K562 (cell line): Measurements from ENCODE around the gene RNF223. TPM values are rescaled to one million over a fixed set of nuclear protein-coding genes. Genes with fewer than 3 reads are reported as not detected.

ENCODE experiments used
- polyA plus RNA-seq, 8 experiments: library from polyadenylated mRNA; depleted of rRNA in 4 of 8; stranded (reverse) in 5 of 8; unstranded in 3 of 8; fragments of >200 nt; fragmentation: Nextera tagmentation in 2 of 8; fragmentation: Illumina TruSeq in 1 of 8; extraction: Ambion mirVana in 2 of 8; extraction: Trizol in 1 of 8; gene quantifications; 2 replicates each; pipeline versions ENCODE4 v1.2.1 to v1.2.3, GENCODE V29; 2011 to 2014; ENCODE audit warnings: inconsistent platforms in 1 of 8, missing spikeins in 1 of 8
- total RNA-seq, 7 experiments: library from RNA; depleted of rRNA in 6 of 7; stranded (reverse); fragments of >200 nt in 6 of 7; fragmentation: Illumina TruSeq in 2 of 7; extraction: Trizol in 2 of 7; gene quantifications; 2 replicates each; pipeline versions ENCODE4 v1.2.1 to v1.2.3, GENCODE V29; 2011 to 2021; ENCODE audit warnings: low replicate concordance in 1 of 7

Gene RNF223
- total and polyA plus RNA-seq, 9 of the 15 experiments (the other 6 are each of a cell fraction or from before 2014, with no cell fraction given): 0.04 to 0.32 TPM; not detected in 7

Other genes with a start within 250 kb of the RNF223 start
Only the 7 nearest of the 19 such genes appear.
- 0.09 and 0.69 TPM in 2 replicates for gene PLEKHN1, start 107.8 kb downstream of the RNF223 start, total RNA-seq (2014; rRNA removed)
- gene PLEKHN1, start 107.8 kb downstream of the RNF223 start, total RNA-seq (2014; rRNA removed; fragmentation: Illumina TruSeq; extraction: Trizol): 0.07 TPM in 1 of 2 replicates, not detected in the other
- 0.11 and 0.18 TPM in 2 replicates for gene PLEKHN1, start 107.8 kb downstream of the RNF223 start, total RNA-seq (2015; rRNA removed; fragmentation: Illumina TruSeq; extraction: Trizol)
- 1.2 and 1.5 TPM in 2 replicates for gene PLEKHN1, start 107.8 kb downstream of the RNF223 start, total RNA-seq (2021)
- gene PLEKHN1, start 107.8 kb downstream of the RNF223 start, polyA plus RNA-seq (2011; rRNA removed): 0.13 and 0.34 TPM in 2 replicates
- 0.13 and 0.69 TPM in 2 replicates for gene PLEKHN1, start 107.8 kb downstream of the RNF223 start, polyA plus RNA-seq (2014; fragmentation: Illumina TruSeq; extraction: Trizol)
- not detected for gene PLEKHN1, start 107.8 kb downstream of the RNF223 start, polyA plus RNA-seq (2014; fragmentation: Nextera tagmentation; extraction: Ambion mirVana)
- 0.52 and 0.80 TPM in 2 replicates for gene PLEKHN1, start 107.8 kb downstream of the RNF223 start, polyA plus RNA-seq (2014; rRNA removed)
- gene PERM1, start 92.2 kb downstream of the RNF223 start, total RNA-seq (2014; rRNA removed): not detected in 2 replicates
- not detected in 2 replicates for gene PERM1, start 92.2 kb downstream of the RNF223 start, total RNA-seq (2014; rRNA removed; fragmentation: Illumina TruSeq; extraction: Trizol)
- not detected in 2 replicates for gene PERM1, start 92.2 kb downstream of the RNF223 start, total RNA-seq (2015; rRNA removed; fragmentation: Illumina TruSeq; extraction: Trizol)
- gene PERM1, start 92.2 kb downstream of the RNF223 start, total RNA-seq (2021): not detected in 2 replicates
- 0.04 TPM in 1 of 2 replicates, not detected in the other for gene PERM1, start 92.2 kb downstream of the RNF223 start, polyA plus RNA-seq (2011; rRNA removed)
- gene PERM1, start 92.2 kb downstream of the RNF223 start, polyA plus RNA-seq (2014; fragmentation: Illumina TruSeq; extraction: Trizol): not detected in 2 replicates
- not detected for gene PERM1, start 92.2 kb downstream of the RNF223 start, polyA plus RNA-seq (2014; fragmentation: Nextera tagmentation; extraction: Ambion mirVana)
- not detected in 2 replicates for gene PERM1, start 92.2 kb downstream of the RNF223 start, polyA plus RNA-seq (2014; rRNA removed)
- 41.4 and 49.2 TPM in 2 replicates for gene HES4, start 74.2 kb downstream of the RNF223 start, total RNA-seq (2014; rRNA removed)
- 0.25 TPM in 1 of 2 replicates, not detected in the other for gene HES4, start 74.2 kb downstream of the RNF223 start, total RNA-seq (2014; rRNA removed; fragmentation: Illumina TruSeq; extraction: Trizol)
- 1.9 TPM in 2 replicates for gene HES4, start 74.2 kb downstream of the RNF223 start, total RNA-seq (2015; rRNA removed; fragmentation: Illumina TruSeq; extraction: Trizol)
- gene HES4, start 74.2 kb downstream of the RNF223 start, total RNA-seq (2021): 40.5 and 44.3 TPM in 2 replicates
- gene HES4, start 74.2 kb downstream of the RNF223 start, polyA plus RNA-seq (2011; rRNA removed): 5.3 and 10.4 TPM in 2 replicates
- gene HES4, start 74.2 kb downstream of the RNF223 start, polyA plus RNA-seq (2014; fragmentation: Illumina TruSeq; extraction: Trizol): 0.21 and 0.61 TPM in 2 replicates
- gene HES4, start 74.2 kb downstream of the RNF223 start, polyA plus RNA-seq (2014; fragmentation: Nextera tagmentation; extraction: Ambion mirVana): not detected
- 33.7 and 43.7 TPM in 2 replicates for gene HES4, start 74.2 kb downstream of the RNF223 start, polyA plus RNA-seq (2014; rRNA removed)
- 58.3 and 70.7 TPM in 2 replicates for gene ISG15, start 60.8 kb downstream of the RNF223 start, total RNA-seq (2014; rRNA removed)
- gene ISG15, start 60.8 kb downstream of the RNF223 start, total RNA-seq (2014; rRNA removed; fragmentation: Illumina TruSeq; extraction: Trizol): 0.40 and 0.54 TPM in 2 replicates
- 10.8 and 11.6 TPM in 2 replicates for gene ISG15, start 60.8 kb downstream of the RNF223 start, total RNA-seq (2015; rRNA removed; fragmentation: Illumina TruSeq; extraction: Trizol)
- 31.1 and 32.5 TPM in 2 replicates for gene ISG15, start 60.8 kb downstream of the RNF223 start, total RNA-seq (2021)
- 14.5 and 15.7 TPM in 2 replicates for gene ISG15, start 60.8 kb downstream of the RNF223 start, polyA plus RNA-seq (2011; rRNA removed)
- gene ISG15, start 60.8 kb downstream of the RNF223 start, polyA plus RNA-seq (2014; fragmentation: Illumina TruSeq; extraction: Trizol): 2.6 and 12.8 TPM in 2 replicates
- 10 to 100 TPM in 1 of 2 experiments, 1 to 10 TPM in 1; 7.2 to 12.2 TPM for gene ISG15, start 60.8 kb downstream of the RNF223 start, polyA plus RNA-seq (2014; fragmentation: Nextera tagmentation; extraction: Ambion mirVana)
- gene ISG15, start 60.8 kb downstream of the RNF223 start, polyA plus RNA-seq (2014; rRNA removed): 50.8 and 56.1 TPM in 2 replicates
- gene AGRN, start 54.2 kb downstream of the RNF223 start, total RNA-seq (2014; rRNA removed): 29.5 and 37.2 TPM in 2 replicates
- gene AGRN, start 54.2 kb downstream of the RNF223 start, total RNA-seq (2014; rRNA removed; fragmentation: Illumina TruSeq; extraction: Trizol): 4.5 and 4.9 TPM in 2 replicates
- 12.0 and 13.2 TPM in 2 replicates for gene AGRN, start 54.2 kb downstream of the RNF223 start, total RNA-seq (2015; rRNA removed; fragmentation: Illumina TruSeq; extraction: Trizol)
- gene AGRN, start 54.2 kb downstream of the RNF223 start, total RNA-seq (2021): 89.7 and 111 TPM in 2 replicates
- gene AGRN, start 54.2 kb downstream of the RNF223 start, polyA plus RNA-seq (2011; rRNA removed): 18.1 and 39.0 TPM in 2 replicates
- 19.2 and 34.8 TPM in 2 replicates for gene AGRN, start 54.2 kb downstream of the RNF223 start, polyA plus RNA-seq (2014; fragmentation: Illumina TruSeq; extraction: Trizol)
- under 1 TPM; 0.04 to 0.06 TPM for gene AGRN, start 54.2 kb downstream of the RNF223 start, polyA plus RNA-seq (2014; fragmentation: Nextera tagmentation; extraction: Ambion mirVana)
- gene AGRN, start 54.2 kb downstream of the RNF223 start, polyA plus RNA-seq (2014; rRNA removed): 49.3 and 67.7 TPM in 2 replicates
- gene C1orf159, start 41.8 kb upstream of the RNF223 start, total RNA-seq (2014; rRNA removed): 34.0 and 50.2 TPM in 2 replicates
- 1.0 and 1.4 TPM in 2 replicates for gene C1orf159, start 41.8 kb upstream of the RNF223 start, total RNA-seq (2014; rRNA removed; fragmentation: Illumina TruSeq; extraction: Trizol)
- 10.6 and 12.2 TPM in 2 replicates for gene C1orf159, start 41.8 kb upstream of the RNF223 start, total RNA-seq (2015; rRNA removed; fragmentation: Illumina TruSeq; extraction: Trizol)
- gene C1orf159, start 41.8 kb upstream of the RNF223 start, total RNA-seq (2021): 42.3 and 46.4 TPM in 2 replicates
- 13.2 and 23.8 TPM in 2 replicates for gene C1orf159, start 41.8 kb upstream of the RNF223 start, polyA plus RNA-seq (2011; rRNA removed)
- gene C1orf159, start 41.8 kb upstream of the RNF223 start, polyA plus RNA-seq (2014; fragmentation: Illumina TruSeq; extraction: Trizol): 6.3 and 17.8 TPM in 2 replicates
- gene C1orf159, start 41.8 kb upstream of the RNF223 start, polyA plus RNA-seq (2014; fragmentation: Nextera tagmentation; extraction: Ambion mirVana): under 1 TPM; 0.28 to 0.60 TPM
- 52.8 and 54.9 TPM in 2 replicates for gene C1orf159, start 41.8 kb upstream of the RNF223 start, polyA plus RNA-seq (2014; rRNA removed)
- not detected in 2 replicates for gene TTLL10, start 99.6 kb upstream of the RNF223 start, total RNA-seq (2014; rRNA removed)
- gene TTLL10, start 99.6 kb upstream of the RNF223 start, total RNA-seq (2014; rRNA removed; fragmentation: Illumina TruSeq; extraction: Trizol): not detected in 2 replicates
- gene TTLL10, start 99.6 kb upstream of the RNF223 start, total RNA-seq (2015; rRNA removed; fragmentation: Illumina TruSeq; extraction: Trizol): not detected in 2 replicates
- gene TTLL10, start 99.6 kb upstream of the RNF223 start, total RNA-seq (2021): not detected in 2 replicates
- not detected in 2 replicates for gene TTLL10, start 99.6 kb upstream of the RNF223 start, polyA plus RNA-seq (2011; rRNA removed)
- gene TTLL10, start 99.6 kb upstream of the RNF223 start, polyA plus RNA-seq (2014; fragmentation: Illumina TruSeq; extraction: Trizol): not detected in 2 replicates
- not detected for gene TTLL10, start 99.6 kb upstream of the RNF223 start, polyA plus RNA-seq (2014; fragmentation: Nextera tagmentation; extraction: Ambion mirVana)
- gene TTLL10, start 99.6 kb upstream of the RNF223 start, polyA plus RNA-seq (2014; rRNA removed): not detected in 2 replicates